ENCODE results near the gene TBATA.

The TBATA gene

DNA sequence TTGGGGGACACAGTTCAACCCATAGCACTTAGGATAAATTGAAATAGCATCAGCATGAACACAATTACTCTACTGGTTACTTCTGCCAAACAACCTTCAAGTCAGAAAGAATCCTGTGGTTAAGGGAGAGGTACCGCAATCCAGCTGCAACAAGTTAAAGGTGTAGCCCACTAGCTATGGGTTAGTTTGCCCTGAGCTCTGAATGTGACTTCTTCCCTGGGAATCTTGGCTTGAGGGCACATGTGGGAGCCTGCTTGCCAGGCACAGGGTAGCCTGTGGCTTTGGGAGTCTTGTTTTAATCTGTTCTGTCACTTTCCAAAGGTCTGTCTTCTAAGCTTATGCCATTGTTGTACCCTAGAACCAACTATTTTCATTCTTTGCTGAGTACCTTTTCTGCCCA, 21.7 kb upstream of the TBATA start:
- DNase-seq, result no peak

DNA sequence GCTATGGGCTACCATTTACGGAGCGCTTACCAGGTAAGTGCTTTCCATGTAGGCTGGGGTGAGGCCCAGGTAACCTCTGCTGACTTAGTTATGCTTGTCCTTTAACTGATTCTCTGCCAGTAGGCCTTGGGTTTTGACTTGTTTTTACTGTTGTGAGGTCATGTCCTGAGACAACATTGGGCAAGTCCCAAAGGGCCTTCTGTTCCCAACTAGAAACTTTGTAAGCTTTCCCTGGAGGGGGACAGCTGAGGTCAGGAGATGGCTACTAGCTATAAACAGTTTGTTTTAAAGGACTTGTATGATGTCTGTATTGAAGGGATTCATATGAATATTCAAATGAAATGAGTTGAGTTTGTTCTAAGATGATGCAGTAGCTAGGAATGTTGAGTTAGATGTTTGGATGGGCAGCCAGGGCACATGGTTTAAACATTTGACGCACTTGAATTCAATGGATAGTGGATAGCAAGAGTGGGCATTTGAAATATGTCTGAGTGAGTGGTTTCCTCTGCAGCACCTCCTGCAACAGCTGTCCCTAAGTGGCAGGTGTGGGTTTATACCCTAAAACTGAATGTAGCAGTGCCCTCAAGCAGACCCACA, 20.5 kb upstream of the TBATA start:
- no peak for DNase-seq

DNA sequence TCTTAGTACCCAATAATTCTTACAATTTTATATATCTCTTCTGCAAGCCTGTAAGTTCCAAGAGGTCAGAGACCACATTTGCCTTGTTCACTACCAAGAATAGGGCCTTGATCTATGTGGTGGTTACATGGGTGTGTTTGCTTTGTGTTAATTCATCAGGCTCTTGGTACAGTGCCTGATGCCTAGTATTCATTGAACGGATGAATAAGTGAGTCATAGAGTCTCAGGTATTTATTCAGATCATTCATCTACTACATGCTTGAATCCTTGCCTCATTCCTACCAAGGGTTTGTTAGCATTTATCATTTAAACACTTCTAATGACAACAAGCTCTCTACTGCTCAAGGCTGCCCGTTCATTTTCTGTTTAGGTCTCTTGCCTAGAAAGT, 19.2 kb upstream of the TBATA start:
- DNase-seq, result no peak

DNA sequence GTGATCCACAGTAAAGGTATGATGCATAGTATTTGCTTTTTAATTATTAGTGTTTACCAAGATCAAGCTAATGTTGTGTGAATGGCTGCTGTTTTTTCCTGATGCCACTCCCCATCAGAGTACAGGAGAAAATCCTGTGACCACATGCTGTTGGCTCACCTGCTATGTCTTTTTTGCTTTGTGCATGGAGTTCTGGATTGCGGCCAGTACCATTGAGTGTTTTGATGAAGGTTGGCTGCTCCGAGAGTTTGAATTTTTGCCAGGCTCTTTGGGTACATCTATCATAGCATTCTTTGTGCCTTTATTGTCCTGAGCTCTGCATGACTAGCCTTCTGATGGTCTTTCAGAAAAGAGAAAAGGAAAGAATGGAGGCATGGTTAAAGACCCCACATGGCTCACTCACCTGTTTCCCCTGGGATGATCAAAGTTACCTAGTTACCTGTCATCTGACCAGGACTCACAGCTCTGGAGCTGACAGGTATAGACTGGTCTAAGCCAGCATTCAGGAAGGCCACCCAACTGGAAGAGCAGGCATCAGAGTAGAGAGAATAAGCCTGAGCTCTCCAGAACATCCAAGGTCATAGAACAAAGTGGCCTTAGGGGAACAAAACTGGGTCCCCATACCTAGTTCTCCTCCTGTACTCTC, 18.7 kb upstream of the TBATA start:
- DNase-seq, result no peak

DNA sequence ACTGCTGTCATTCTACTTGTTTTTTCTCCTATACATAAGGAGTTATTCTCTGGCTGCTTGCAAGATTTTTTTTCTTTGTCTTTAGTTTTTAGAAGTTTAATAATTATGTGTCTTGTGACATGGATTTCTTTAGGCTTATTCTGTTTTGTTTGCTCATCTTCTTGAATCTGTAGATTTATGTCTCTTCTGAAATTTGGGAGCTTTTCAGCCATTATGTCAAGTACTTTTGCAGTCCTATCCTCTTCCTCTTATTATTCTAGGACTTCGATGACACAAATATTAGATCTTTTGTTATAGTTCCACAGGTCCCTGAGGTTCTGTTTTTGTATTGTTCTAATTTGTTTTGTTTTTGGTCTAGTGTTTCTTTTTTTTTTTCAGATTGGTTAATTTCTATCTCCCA, 16.7 kb upstream of the TBATA start:
- DNase-seq, result no peak

GRCh38 chr10:70799124-70799523, 13.9 kb upstream of the TBATA start:
- DNase-seq, result no peak

DNA sequence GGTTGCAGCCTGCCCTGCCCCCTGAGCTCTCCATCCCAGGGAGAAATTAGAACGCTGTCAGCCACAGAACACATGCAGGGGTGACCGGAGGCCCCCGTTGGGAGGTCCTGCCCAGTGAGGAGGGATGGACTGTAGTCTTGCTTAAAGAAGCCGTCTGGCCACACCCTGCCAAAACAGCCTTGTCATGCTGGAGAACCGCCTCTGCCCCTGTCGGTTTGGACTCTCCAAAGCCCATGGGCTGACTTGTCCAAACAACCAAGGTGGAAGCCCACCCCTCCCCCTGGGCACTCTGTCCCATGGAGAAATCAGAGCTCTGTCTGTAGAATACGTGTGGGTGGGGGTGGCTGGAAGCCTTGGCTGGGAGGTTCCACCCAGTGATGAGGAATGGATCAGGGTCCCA, 12.7 kb upstream of the TBATA start:
- no peak for DNase-seq

GRCh38 chr10:70795613-70796012, 10.4 kb upstream of the TBATA start:
- DNase-seq, result no peak

- no peak for DNase-seq
Measured at GRCh38 chr10:70791386-70792039, 6.3 kb upstream of the TBATA start.

DNA sequence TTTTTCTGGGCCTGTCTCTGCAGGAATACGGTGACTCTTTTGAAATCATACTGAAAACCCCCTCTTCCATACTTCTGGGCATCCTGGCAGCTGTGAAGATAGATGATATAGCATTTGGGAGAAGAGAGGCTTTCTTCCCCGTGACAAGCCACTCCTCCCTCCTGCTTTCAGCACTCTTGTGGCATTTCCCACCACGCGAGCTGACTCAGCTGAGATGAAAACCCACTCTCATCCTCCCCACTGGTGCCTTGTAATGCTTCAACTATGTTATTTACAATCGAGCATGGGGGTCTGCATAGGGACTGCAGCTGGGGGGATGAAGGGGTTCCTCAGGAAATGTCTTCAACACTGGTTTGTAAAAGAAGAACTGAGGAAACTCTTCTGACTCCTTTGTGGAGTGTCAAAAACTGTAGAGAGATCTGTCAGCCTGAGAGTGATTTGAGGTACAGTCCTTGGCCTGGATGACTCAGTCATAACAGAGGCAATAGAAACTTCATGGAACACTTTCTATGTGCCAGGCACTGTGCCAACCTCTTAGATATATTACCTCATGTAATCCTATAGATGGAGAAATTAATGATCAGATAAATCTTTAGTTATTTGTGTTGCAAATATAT, 1.7 kb upstream of the TBATA start:
- DNase-seq, result no peak

DNA sequence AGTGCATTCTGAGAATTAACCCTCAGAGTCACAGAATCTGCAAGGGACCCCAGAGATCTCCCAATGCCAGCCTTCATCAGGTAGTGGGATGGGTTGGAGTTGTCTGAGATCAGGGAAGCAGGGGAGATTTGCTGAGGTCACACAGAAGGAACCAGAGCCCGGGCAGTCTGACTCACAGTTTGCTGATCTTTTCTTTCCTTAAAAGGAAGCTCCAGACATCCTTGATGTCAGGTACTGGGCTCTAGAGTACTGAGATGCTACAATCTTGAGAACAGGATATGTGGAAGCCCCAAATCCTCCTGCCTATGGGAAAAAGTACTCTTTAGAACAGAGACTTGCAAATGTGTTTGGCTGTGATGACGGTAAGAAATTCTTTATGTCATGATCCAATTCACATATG, 706 bp downstream of the TBATA start:
- no peak for DNase-seq

DNA sequence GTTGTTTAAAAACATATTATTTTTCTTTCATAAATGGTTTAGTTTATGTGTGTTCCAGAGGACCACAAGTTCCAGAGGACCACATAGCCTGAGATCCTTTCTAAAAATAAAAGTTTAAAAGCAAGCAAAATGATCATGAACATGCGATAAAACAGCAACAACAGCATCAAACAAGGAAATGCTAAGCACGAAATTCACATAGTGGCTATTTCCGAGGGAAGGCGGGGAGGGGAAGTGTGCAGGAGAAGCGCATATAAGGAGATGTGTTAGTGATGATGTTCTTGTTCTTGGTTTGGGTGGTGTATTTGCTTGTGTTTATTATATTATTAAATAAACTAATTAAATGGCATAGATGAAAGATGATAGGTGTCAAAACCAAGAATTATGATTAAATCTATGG, 1.2 kb downstream of the TBATA start:
- no peak for DNase-seq

DNA sequence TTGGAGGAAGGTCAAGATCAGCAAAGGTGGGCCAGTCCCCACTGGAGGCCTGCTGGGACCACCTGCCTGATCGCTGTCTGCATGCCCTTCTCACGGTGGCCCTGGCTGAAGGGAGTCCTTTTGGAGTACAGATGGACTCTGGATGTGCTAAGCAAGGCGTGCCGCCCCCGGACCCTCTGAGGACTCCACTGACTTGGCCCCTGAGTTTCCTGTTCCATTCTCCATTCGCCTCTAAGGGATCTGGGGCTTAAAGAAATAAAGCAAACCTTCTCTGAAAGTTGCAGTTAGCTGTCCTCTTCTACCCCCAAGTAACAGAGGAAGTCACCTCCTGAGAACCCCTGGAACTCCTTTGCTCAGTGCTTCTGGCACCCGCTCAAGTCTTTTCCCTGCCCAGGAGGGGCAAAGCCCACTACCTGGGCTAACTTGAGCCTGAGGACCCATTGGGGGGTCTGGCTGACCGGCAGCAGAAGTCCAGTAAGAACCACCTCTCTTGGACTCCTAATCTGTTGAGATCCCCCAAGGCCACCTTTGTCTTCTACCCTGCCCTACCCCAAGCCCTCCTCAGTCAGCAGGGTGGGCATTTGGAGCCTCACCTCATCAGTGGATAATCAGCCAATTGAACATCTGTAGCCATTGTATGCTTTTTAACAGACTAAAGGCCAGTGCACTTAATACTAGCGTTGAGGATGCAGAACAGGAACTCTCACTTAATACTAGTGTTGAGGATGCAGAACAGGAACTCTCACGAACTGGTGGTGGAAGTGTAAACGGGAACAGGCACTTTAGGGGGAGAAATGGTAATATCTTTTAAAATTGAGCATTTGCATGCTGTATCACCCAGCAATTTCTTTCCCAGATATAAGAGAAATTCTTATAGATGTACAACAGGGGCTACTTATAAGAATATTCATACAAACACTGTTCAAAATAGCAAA, 2.2 kb downstream of the TBATA start:
- no peak for DNase-seq

- no peak for DNase-seq
Measured at GRCh38 chr10:70782086-70782745, 3.0 kb downstream of the TBATA start.

GRCh38 chr10:70781461-70782051, 3.6 kb downstream of the TBATA start:
- no peak for DNase-seq

DNA sequence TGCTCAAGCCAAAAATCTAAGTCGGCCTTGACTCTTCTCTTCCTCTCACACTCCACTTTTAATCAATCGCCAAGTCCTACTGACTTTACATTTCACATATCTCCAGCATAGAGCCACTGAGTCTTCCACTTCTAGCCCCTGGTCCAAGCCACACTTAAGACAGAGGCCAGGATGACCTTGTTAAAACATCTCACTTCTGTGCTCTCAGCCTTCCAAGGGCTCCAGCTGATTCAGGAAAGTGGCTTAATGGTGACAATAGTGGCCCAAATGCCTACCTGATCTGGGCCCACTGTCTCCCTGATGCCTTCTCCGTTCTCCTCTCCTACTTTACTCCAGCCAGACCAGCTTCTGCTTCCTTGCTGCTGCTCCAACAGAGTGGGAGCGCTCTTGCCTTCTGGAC, 4.4 kb downstream of the TBATA start:
- DNase-seq, result no peak

DNA sequence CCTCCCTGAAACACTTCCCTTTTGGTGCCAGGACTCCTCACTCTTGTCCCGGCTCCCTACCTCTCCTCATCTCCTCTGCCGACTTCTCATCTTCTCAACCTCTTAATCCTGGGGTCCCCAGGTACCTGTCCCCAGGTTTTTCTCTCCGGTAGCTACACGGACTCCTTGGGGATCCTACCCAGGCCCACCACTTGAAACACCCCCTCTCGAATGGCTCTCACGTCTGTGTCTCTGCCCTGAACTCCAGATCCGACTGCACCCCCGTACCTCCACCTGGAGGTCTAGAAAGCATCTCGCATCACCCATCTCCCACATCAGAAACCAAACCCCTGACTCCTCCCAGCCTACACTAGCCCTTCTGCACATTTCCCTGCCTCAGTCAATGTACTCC, 4.8 kb downstream of the TBATA start:
- no peak for DNase-seq

GRCh38 chr10:70779511-70780369, 5.4 kb downstream of the TBATA start:
- no peak for DNase-seq

DNA sequence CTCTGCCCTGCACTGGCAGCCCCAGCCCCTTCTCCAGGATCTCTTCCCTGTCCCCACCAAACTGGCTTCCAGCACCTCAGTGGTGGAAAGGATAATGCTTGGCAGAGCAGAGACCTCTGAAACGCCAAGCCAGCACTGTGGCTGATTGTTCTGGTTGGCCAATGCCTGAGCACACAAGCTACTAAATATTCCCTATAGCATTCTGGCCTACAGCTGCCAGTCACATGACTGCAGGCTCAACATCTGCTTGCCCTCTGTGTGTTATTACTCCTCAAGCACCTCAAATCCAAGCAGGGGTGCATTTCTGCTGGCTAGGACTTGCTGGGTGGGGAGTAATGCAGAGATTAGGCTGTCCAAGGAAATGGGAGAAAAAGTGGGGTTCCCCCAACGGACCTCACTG, 6.1 kb downstream of the TBATA start:
- no peak for DNase-seq

- DNase-seq, result no peak
Measured at GRCh38 chr10:70778267-70778924, 6.8 kb downstream of the TBATA start.

Measured in stimulated activated CD4-positive, alpha-beta T cell treated with anti-CD3 and anti-CD28 coated beads, Interleukin-2, amount 100 ng/mL, for 48 hours (primary cell).